Measurements from ENCODE around the gene RIPK4.
"Not testable (repeated sequence)": the region's sequence is repeated elsewhere in the genome, so short reads cannot be mapped to it uniquely, and the experiment has no call there.

Gene RIPK4

GRCh38 chr21:41713495-41714281 is 53.2 kb downstream of the RIPK4 start:
- no peak for DNase-seq

DNA sequence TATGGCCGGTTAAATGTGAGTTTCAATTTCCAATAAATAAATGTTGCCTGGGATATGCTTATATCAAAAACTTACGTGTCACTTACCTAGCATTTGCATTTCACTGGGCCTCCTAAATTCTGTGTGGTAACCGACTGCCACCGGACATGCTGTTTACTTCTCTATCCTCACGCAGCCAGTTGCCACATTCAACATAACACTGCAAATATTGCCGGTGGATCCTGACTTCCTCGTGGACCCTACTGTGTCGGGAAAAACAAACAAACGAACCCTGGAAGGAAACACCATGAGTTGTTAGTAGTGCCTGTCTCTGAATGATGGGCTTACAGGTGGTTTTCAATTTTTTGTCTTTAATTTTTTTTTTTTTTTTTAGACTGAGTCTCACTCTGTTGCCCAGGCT is 54.1 kb downstream of the RIPK4 start:
- peak in 1 of 3 experiments; percentile 9 for DNase-seq

DNA sequence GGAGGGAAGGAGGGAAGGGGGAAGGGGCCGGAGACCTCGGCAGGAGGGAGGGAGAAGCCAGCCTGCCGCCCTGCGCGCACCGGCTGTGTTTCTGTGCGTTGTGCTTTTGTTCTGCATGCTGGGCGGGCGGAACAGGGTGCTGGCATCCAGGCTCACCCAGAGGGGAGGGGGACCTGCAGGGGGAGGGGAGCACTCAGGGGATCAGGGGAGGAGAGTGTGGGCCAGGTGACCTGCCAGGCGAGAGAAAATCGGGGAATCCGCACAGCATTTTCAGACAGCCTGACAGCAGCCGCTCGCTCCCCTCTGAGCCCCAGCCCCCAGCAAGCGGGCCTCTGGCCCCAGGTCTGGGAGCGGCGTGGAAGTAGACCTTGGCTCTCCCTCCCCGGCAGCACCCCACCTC is 54.7 kb downstream of the RIPK4 start:
- DNase-seq: peak in 1 of 3 experiments; percentile 16

DNA sequence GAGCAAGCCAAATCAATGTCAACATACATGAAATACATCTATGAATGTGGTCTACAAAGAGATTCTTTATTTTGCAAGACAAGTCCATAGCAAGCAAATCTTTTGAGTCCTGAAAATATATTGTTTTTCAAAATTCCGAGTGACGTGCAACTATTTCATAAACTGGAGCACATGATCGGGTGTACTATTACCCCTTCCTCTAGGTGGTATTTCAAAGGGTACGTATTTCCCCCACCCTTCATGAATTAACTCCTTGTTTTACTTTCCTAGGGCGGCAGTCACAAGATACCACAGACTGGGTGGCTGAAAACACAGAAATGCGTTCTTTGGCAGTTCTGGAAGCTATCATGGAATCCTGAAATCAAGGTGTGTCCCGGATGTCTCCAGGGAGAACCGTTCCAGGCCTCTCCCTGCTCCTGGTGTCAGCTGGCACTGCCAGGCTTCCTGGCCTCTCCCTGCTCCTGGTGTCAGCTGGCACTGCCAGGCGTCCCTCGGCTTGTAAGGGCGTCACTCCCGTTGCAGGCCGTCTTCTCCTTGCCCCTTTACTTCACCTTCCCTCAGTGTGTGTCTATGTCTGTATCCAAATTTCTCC is 55.3 kb downstream of the RIPK4 start:
- DNase-seq: no peak

- DNase-seq: no peak
Measured at GRCh38 chr21:41710823-41711160, 56.1 kb downstream of the RIPK4 start.

- no peak for DNase-seq
Measured at GRCh38 chr21:41709965-41710822, 56.7 kb downstream of the RIPK4 start.

DNA sequence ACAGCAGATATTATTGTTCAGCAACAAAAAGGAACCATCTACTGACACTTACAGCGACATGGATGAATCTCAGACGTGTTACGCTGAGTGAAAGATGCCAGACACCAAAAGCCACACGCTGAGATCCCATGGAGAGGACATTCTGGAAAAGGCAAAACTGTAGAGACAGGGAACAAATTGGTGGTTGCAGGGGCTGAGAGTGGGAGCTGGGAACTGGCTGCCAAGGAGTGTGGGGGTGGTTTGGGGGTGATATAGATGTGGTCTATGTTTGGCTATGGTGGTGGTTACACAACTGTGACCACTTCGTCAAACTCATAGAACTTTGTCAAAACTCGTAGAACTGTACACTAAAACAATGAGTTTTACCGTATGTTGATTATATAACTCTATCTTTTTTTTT is 57.7 kb downstream of the RIPK4 start:
- no peak for DNase-seq

- no peak for DNase-seq
Measured at GRCh38 chr21:41707960-41708330, 58.9 kb downstream of the RIPK4 start.

DNA sequence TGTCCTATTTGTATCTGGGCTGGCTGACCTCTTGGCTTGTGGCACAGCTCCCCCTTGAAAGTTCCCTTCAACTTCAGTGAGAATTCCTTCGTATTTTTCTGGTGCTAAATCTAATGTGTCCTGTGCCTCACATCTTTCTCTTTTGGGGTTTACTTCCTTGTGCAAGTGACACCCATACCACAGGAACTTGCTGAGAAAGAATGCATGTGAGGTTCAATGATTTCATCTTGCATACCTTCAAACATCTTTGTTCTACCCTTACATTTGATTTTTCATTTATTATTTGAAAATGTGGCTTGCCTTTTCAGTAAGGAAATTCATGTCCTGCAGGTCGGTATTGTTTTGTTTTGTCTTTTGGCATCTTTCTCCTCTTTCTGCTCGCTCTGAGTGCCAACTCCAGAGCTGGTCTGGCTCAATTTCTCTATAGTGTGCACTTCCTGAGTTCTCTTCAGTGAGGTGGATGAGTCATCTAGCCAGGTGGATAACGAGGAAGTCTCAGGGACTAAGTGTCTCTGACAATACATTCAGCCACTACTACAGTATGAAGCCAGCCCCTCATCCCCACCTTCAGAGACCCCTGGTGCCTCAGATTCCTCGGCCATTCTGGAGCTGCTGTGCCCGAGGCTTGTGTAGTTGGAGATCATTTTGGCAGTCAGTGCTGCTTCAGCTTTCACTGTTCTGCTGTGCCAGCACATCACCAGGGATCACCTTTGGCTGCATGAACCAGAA is 59.5 kb downstream of the RIPK4 start:
- DNase-seq: peak in 1 of 3 experiments; percentile 15

DNA sequence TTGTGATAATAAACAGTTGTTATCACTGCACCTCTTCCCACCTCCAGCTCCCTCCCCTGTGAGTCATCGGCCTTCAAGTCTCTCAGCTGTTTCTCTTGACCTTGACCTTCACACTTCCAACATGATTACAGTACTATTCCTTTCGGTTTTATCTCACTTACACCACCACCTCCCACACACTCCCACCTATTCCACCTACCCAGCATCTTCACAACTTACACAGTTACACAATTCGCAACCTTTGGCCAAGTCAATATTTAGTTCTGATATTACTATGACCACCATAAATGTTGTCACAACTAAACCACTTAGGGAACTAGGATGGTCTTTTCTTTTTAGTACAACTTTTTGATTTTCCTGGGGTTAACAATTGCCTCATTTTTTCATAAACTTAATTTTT is 60.2 kb downstream of the RIPK4 start:
- DNase-seq: no peak

- DNase-seq: no peak
Measured at GRCh38 chr21:41706263-41706639, 60.6 kb downstream of the RIPK4 start.

GRCh38 chr21:41705546-41706262 is 61.1 kb downstream of the RIPK4 start:
- no peak for DNase-seq

GRCh38 chr21:41703857-41704501 is 62.9 kb downstream of the RIPK4 start:
- peak in 2 of 3 experiments; percentile 82 to 93 for DNase-seq

DNA sequence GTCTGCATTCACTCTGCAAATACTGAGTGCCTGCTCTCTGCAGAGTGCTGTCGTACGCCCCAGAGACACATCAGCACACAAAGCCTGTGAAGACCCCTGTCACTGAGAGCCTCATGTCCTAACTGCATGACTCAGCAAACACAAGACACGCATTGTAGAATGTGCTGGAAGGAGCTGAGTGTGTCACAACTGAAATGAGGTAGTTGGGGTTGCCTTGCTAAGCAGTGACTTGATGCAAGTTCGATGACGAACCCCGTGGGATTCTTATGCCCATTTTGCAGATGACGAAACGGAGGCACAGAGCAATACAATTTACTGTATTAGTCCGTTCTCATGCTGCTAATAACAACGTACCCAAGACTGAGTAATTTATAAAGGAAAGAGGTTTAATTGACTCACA is 65.1 kb downstream of the RIPK4 start:
- no peak for DNase-seq

GRCh38 chr21:41699311-41699710 is 67.5 kb downstream of the RIPK4 start:
- DNase-seq: no peak

GRCh38 chr21:41698071-41698470 is 68.8 kb downstream of the RIPK4 start:
- DNase-seq: no peak

- peak; percentile 34 to 90 (median 74) for DNase-seq
Measured at GRCh38 chr21:41695513-41695912, 71.3 kb downstream of the RIPK4 start.

DNA sequence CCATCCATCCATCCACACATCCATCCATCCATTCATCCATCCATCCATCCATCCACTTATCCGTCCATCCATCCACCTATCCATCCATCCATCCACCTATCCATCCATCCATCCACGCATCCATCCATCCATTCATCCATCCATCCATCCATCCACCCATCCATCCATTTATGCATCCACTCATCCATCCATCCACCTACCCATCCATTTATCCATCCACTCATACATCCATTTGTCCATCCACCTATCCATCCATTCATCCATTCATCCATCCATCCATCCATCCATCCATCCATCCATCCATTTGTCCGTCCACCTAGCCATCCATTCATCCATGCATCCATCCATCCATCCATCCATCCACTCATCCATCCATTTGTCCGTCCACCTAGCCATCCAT is 72.8 kb downstream of the RIPK4 start:
- DNase-seq: not testable (repeated sequence)

GRCh38 chr21:41692185-41692565 is 74.7 kb downstream of the RIPK4 start:
- DNase-seq: no peak

GRCh38 chr21:41691205-41692184 is 75.4 kb downstream of the RIPK4 start:
- no peak for DNase-seq

Data from NCI-H1417 (cell line).